Glutamatergic neuron (in vitro differentiated cells): ENCODE results near the gene NSDHL. TPM values are rescaled to one million over a fixed set of nuclear protein-coding genes. Genes with fewer than 3 reads are reported as not detected.

Experiments used
- DNase-seq: peaks from one replicate; pipeline ENCODE4 v3.0.0; 2022
- H3K27ac Mint-ChIP-seq: one replicate; pipeline ENCODE4 v1.8.0; 2020; ENCODE audit warnings: mild to moderate bottlenecking, mixed read lengths, inconsistent platforms; ENCODE audit not compliant: unreplicated experiment
- H3K27me3 Mint-ChIP-seq: one replicate; pipeline ENCODE4 v1.8.0; 2020; ENCODE audit warnings: mild to moderate bottlenecking, moderate library complexity, mixed read lengths, inconsistent platforms; ENCODE audit not compliant: unreplicated experiment
- H3K36me3 Mint-ChIP-seq: one replicate; pipeline ENCODE4 v1.8.0; 2020; ENCODE audit warnings: mild to moderate bottlenecking, mixed read lengths, inconsistent platforms; ENCODE audit not compliant: unreplicated experiment
- H3K4me1 Mint-ChIP-seq: one replicate; pipeline ENCODE4 v1.8.0; 2020; ENCODE audit warnings: mild to moderate bottlenecking, low read depth, mixed read lengths, inconsistent platforms; ENCODE audit not compliant: unreplicated experiment
- H3K4me3 Mint-ChIP-seq: one replicate; pipeline ENCODE4 v1.8.0; 2020; ENCODE audit warnings: mild to moderate bottlenecking, mixed read lengths, inconsistent platforms; ENCODE audit not compliant: unreplicated experiment
- H3K9me3 Mint-ChIP-seq: one replicate; pipeline ENCODE4 v1.8.0; 2020; ENCODE audit warnings: mild to moderate bottlenecking, moderate library complexity, mixed read lengths, inconsistent platforms; ENCODE audit not compliant: unreplicated experiment
- CTCF ChIP-seq: fragments of 200-600 bp; sonication (generic); IDR thresholded peaks from one replicate; pipeline ENCODE4 v1.5.0; 2021; ENCODE audit not compliant: partially characterized antibody, unreplicated experiment
- total RNA-seq: library from RNA; stranded (reverse); fragmentation: NEBNext Ultra II Directional; extraction: Animal tissue kit (Norgen Biotek cat#: 25700); gene quantifications from one replicate; pipeline ENCODE4 v1.2.1, GENCODE V29; 2021; ENCODE audit not compliant: unreplicated experiment

NSDHL gene
- total RNA-seq, 1 donor from 2014 or later: 36.1 TPM

GRCh38 chrX:152813206-152813605 lies 17.7 kb upstream of the NSDHL start:
- no peaks in the 10 kb centered on the region for H3K27me3 Mint-ChIP-seq
- no peak for DNase-seq
- H3K4me1 Mint-ChIP-seq: peaks cover 18% of the 10 kb centered on the region
- H3K36me3 Mint-ChIP-seq: no peaks in the 10 kb centered on the region
- no peak for TF ChIP-seq CTCF
- no peak overlapping the region for H3K4me3 Mint-ChIP-seq
- peaks cover 5% of the 10 kb centered on the region for H3K9me3 Mint-ChIP-seq
- no peak overlapping the region for H3K27ac Mint-ChIP-seq

GRCh38 chrX:152814048-152814447 lies 16.8 kb upstream of the NSDHL start:
- Mint-ChIP-seq H3K36me3 (no peaks in the 10 kb centered on the region), H3K9me3 (peaks cover 5% of the 10 kb centered on the region), H3K27ac (no peak overlapping the region), H3K4me3 (no peak overlapping the region), H3K27me3 (no peaks in the 10 kb centered on the region), H3K4me1 (peaks cover 22% of the 10 kb centered on the region)
- DNase-seq: no peak
- no peak for TF ChIP-seq CTCF

GRCh38 chrX:152817078-152817764 lies 13.6 kb upstream of the NSDHL start:
- Mint-ChIP-seq H3K4me3 (no peak overlapping the region), H3K4me1 (peaks cover 12% of the 10 kb centered on the region), H3K9me3 (peaks cover 2% of the 10 kb centered on the region), H3K27ac (no peak overlapping the region), H3K27me3 (no peaks in the 10 kb centered on the region), H3K36me3 (no peaks in the 10 kb centered on the region)
- DNase-seq: peak; percentile 43
- TF ChIP-seq CTCF: peak; percentile 3

- H3K27ac Mint-ChIP-seq: peak overlapping the region; percentile 28
- H3K27me3 Mint-ChIP-seq: no peaks in the 10 kb centered on the region
- peaks cover 12% of the 10 kb centered on the region for H3K4me1 Mint-ChIP-seq
- H3K36me3 Mint-ChIP-seq: no peaks in the 10 kb centered on the region
- H3K9me3 Mint-ChIP-seq: peaks cover 2% of the 10 kb centered on the region
- no peak for DNase-seq
- TF ChIP-seq CTCF: no peak
- H3K4me3 Mint-ChIP-seq: no peak overlapping the region
Observed at GRCh38 chrX:152818356-152818755, 12.5 kb upstream of the NSDHL start.

GRCh38 chrX:152819266-152819665 lies 11.6 kb upstream of the NSDHL start:
- Mint-ChIP-seq H3K27me3 (no peaks in the 10 kb centered on the region), H3K9me3 (no peaks in the 10 kb centered on the region), H3K27ac (peak overlapping the region; percentile 28), H3K36me3 (no peaks in the 10 kb centered on the region), H3K4me3 (no peak overlapping the region), H3K4me1 (peaks cover 11% of the 10 kb centered on the region)
- no peak for TF ChIP-seq CTCF
- DNase-seq: no peak
